Stimulated activated naive CD8-positive, alpha-beta T cell treated with anti-CD3 and anti-CD28 coated beads, Interleukin-15, amount 100 ng/mL, for 72 hours (primary cell): ENCODE measurements around the gene PLXDC2.

Source experiments
- ATAC-seq: fragments of 150-1000 bp; cut with Tn5 transposase; 2 replicates; pipeline ENCODE4 v1.10.0; 2021; ENCODE audit warnings: mild to moderate bottlenecking, moderate library complexity
- DNase-seq, 2 donors: peaks; one replicate each; pipeline ENCODE4 v3.0.0; 2021 to 2022
- H3K27ac Mint-ChIP-seq, 2 donors: one replicate each; pipeline ENCODE4 v1.8.0; 2022; ENCODE audit warnings: mild to moderate bottlenecking in 2 of 2, mixed read lengths in 2 of 2, moderate library complexity in 2 of 2
- H3K27me3 Mint-ChIP-seq: one replicate; pipeline ENCODE4 v1.8.0; 2022; ENCODE audit warnings: mixed read lengths
- H3K4me1 Mint-ChIP-seq: one replicate; pipeline ENCODE4 v1.8.0; 2022; ENCODE audit warnings: mild to moderate bottlenecking, mixed read lengths
- H3K4me3 Mint-ChIP-seq, 2 donors: one replicate each; pipeline ENCODE4 v1.8.0; 2022; ENCODE audit warnings: mild to moderate bottlenecking in 2 of 2, mixed read lengths in 2 of 2, moderate library complexity in 1 of 2
- H3K9me3 Mint-ChIP-seq, 2 donors: one replicate each; pipeline ENCODE4 v1.8.0; 2022; ENCODE audit warnings: mixed read lengths in 2 of 2

The PLXDC2 gene

GRCh38 chr10:20289070-20289828 lies 473.0 kb downstream of the PLXDC2 start:
- Mint-ChIP-seq H3K4me3 (no peak overlapping the region), H3K27me3 (no peaks in the 10 kb centered on the region), H3K9me3 (peaks cover 4 to 10% of the 10 kb centered on the region in 2 donors), H3K27ac (no peak overlapping the region), H3K4me1 (no peaks in the 10 kb centered on the region)
- DNase-seq (no peak), ATAC-seq (no peak)

- H3K4me3 Mint-ChIP-seq = no peak overlapping the region
- no peak for ATAC-seq
- peaks cover 17 to 35% of the 10 kb centered on the region in 2 donors for H3K9me3 Mint-ChIP-seq
- no peaks in the 10 kb centered on the region for H3K4me1 Mint-ChIP-seq
- no peak for DNase-seq
- no peak overlapping the region for H3K27ac Mint-ChIP-seq
- H3K27me3 Mint-ChIP-seq = no peaks in the 10 kb centered on the region
Observed at GRCh38 chr10:20298417-20298816, 482.2 kb downstream of the PLXDC2 start.

GRCh38 chr10:20299034-20299736 lies 483.0 kb downstream of the PLXDC2 start:
- H3K4me3 Mint-ChIP-seq = no peak overlapping the region
- no peak for DNase-seq
- no peaks in the 10 kb centered on the region for H3K4me1 Mint-ChIP-seq
- H3K9me3 Mint-ChIP-seq = peaks cover 17 to 34% of the 10 kb centered on the region in 2 donors
- no peak overlapping the region for H3K27ac Mint-ChIP-seq
- ATAC-seq = no peak
- H3K27me3 Mint-ChIP-seq = no peaks in the 10 kb centered on the region

- Mint-ChIP-seq H3K4me1 (no peaks in the 10 kb centered on the region), H3K9me3 (peaks cover 15 to 18% of the 10 kb centered on the region in 2 donors), H3K27ac (no peak overlapping the region), H3K27me3 (no peaks in the 10 kb centered on the region), H3K4me3 (no peak overlapping the region)
- no peak for DNase-seq
- no peak for ATAC-seq
Observed at GRCh38 chr10:20300735-20301134, 484.5 kb downstream of the PLXDC2 start.

GRCh38 chr10:20302033-20302432 lies 485.8 kb downstream of the PLXDC2 start:
- Mint-ChIP-seq H3K4me1 (no peaks in the 10 kb centered on the region), H3K27ac (no peak overlapping the region), H3K4me3 (no peak overlapping the region), H3K9me3 (peaks cover 10 to 11% of the 10 kb centered on the region in 2 donors), H3K27me3 (no peaks in the 10 kb centered on the region)
- no peak for DNase-seq
- no peak for ATAC-seq

GRCh38 chr10:20303453-20304152 lies 487.4 kb downstream of the PLXDC2 start:
- Mint-ChIP-seq H3K4me1 (no peaks in the 10 kb centered on the region), H3K9me3 (peaks cover 5 to 12% of the 10 kb centered on the region in 2 donors), H3K27me3 (no peaks in the 10 kb centered on the region), H3K4me3 (no peak overlapping the region), H3K27ac (no peak overlapping the region)
- DNase-seq (no peak), ATAC-seq (no peak)

- Mint-ChIP-seq H3K9me3 (peaks cover 17 to 51% of the 10 kb centered on the region in 2 donors), H3K4me1 (no peaks in the 10 kb centered on the region), H3K27ac (no peak overlapping the region), H3K27me3 (no peaks in the 10 kb centered on the region), H3K4me3 (no peak overlapping the region)
- DNase-seq = no peak
- ATAC-seq = no peak
Observed at GRCh38 chr10:20313665-20314064, 497.4 kb downstream of the PLXDC2 start.

- Mint-ChIP-seq H3K9me3 (peaks cover 9 to 43% of the 10 kb centered on the region in 2 donors), H3K4me1 (no peaks in the 10 kb centered on the region), H3K27ac (no peak overlapping the region), H3K4me3 (no peak overlapping the region), H3K27me3 (no peaks in the 10 kb centered on the region)
- no peak for ATAC-seq
- no peak for DNase-seq
Observed at GRCh38 chr10:20314431-20314830, 498.2 kb downstream of the PLXDC2 start.

GRCh38 chr10:20327954-20328353 lies 511.7 kb downstream of the PLXDC2 start:
- ATAC-seq (no peak), DNase-seq (no peak)
- Mint-ChIP-seq H3K27me3 (no peaks in the 10 kb centered on the region), H3K4me3 (no peak overlapping the region), H3K9me3 (peaks cover 6 to 8% of the 10 kb centered on the region in 2 donors), H3K4me1 (no peaks in the 10 kb centered on the region), H3K27ac (no peak overlapping the region)

- no peak overlapping the region for H3K4me3 Mint-ChIP-seq
- DNase-seq (no peak), ATAC-seq (no peak)
- no peaks in the 10 kb centered on the region for H3K27me3 Mint-ChIP-seq
- no peaks in the 10 kb centered on the region for H3K4me1 Mint-ChIP-seq
- no peak overlapping the region for H3K27ac Mint-ChIP-seq
- peaks cover 8 to 20% of the 10 kb centered on the region in 2 donors for H3K9me3 Mint-ChIP-seq
Observed at GRCh38 chr10:20330246-20330645, 514.0 kb downstream of the PLXDC2 start.

GRCh38 chr10:20334559-20334958 lies 518.3 kb downstream of the PLXDC2 start:
- no peak overlapping the region for H3K27ac Mint-ChIP-seq
- H3K4me3 Mint-ChIP-seq = no peak overlapping the region
- no peaks in the 10 kb centered on the region for H3K27me3 Mint-ChIP-seq
- DNase-seq (no peak), ATAC-seq (no peak)
- peaks cover 25% of the 10 kb centered on the region in 2 donors for H3K9me3 Mint-ChIP-seq
- H3K4me1 Mint-ChIP-seq = no peaks in the 10 kb centered on the region
